NCI-H1930 (cell line): Measurements from ENCODE around the gene SERPINA4.
"Not testable (repeated sequence)": the region's sequence is repeated elsewhere in the genome, so short reads cannot be mapped to it uniquely, and the experiment has no call there.

ENCODE experiments used
- DNase-seq, 2 experiments: peaks; one replicate each; lab custom pipeline; 2025; lab: John Stamatoyannopoulos, UW

Gene SERPINA4

DNA sequence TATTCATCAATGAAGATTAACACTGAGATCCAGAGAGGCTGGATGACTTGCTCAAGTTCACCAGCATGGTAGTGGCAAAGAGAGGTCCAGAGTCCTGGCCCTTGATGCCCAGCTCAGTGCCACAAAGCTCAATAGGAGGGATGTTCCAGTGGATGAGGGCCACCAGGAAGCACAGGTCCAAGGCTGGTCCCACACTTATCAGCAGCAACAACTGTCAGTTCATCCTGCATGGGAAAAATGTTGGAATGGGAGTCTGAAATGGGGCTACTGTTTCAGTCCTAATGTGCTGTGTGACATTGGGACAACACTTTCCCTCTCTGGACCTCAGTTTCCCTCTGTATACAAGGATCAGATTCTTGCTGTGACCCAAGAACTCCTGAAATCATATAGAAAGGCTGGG is 31.2 kb downstream of the SERPINA4 start:
- DNase-seq: no peak

GRCh38 chr14:94593376-94593748 is 32.1 kb downstream of the SERPINA4 start:
- DNase-seq: no peak

DNA sequence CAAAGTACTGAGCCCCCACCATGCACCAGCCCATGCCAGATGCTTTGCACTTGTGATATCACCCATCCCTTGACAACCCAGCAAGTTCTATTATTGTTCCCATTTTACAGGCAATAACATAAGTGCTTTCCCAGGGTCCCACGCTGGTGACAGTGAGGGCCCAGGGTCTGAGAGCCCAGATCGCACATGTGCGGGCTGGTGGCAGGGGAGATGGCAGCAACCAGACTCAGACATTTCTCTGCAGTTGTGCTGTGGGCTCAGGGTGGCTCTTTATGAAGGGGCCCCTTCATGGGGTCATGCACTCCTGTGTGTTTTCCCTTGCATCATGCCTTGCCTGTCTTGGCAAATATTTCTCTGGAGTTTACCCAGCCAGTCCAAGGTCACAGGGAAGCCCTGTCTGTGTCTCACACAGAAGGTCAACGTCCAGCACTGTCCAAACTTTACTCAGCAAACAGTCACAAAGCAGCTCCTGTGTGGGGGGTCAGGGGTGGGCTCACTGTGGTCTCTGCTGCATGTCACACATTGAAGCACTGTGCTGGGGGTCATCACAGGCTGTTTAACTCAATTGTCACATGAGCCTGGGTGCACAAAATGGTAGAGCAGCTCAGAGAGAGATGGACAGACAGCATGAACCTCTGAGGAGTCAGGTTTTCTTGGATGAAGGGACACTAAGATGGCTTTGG is 32.6 kb downstream of the SERPINA4 start:
- DNase-seq: no peak

GRCh38 chr14:94594441-94594840 is 33.2 kb downstream of the SERPINA4 start:
- DNase-seq: no peak

DNA sequence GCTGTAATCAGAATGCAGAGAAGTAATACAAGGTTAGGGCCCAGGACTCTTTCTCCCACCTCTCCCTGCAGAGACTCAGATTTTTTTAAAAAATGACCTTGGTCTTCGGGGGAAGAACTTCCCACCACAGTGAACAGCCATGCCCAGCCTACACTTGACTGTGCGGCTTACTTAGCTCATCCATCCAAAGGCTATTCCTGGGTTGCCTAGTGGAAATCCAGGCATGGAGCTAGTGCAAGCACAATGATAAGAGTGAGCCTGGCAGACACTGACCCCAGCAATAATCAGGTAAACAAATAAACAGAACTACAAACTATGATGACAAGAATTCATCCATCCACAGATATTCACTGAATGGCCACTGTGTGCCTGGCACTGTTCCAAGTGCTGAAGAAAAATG is 34.7 kb downstream of the SERPINA4 start:
- no peak for DNase-seq

DNA sequence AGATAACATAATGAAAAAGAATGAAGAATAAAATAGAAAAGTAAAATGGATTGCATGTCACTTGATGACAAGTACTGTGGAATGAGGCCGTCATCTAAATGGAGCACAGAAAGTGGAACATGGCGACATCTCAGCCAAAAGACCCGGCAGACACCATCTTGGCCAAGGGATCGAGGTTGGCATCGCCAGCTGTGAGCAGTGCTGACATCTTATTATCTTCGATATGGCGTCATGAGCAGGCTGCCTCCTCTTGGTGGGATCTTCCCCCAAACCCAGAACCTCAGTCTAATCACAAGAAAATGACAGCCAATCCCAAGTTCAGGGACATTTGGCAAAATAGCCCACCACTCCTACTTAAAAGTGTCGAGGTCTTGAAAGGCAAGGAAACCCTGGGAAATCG is 35.1 kb downstream of the SERPINA4 start:
- DNase-seq: no peak

- DNase-seq: no peak
Observed at GRCh38 chr14:94597788-94598187, 36.5 kb downstream of the SERPINA4 start.

DNA sequence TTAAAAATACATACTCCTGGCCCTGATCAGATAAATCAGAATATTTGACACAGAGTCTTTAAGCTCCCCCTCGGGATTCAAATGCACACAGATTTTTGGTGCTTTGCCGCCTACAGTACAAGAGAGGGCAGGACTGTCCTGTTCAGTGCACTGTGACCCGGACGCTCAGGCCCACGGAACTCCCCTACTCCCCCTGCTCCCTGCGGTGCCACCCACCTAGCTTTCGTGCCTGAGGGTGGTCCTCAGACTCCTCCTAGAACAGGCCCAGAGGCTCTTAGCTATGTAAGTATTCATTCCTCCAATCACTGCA is 37.2 kb downstream of the SERPINA4 start:
- DNase-seq: no peak

GRCh38 chr14:94598816-94599655 is 37.8 kb downstream of the SERPINA4 start:
- DNase-seq: no peak

DNA sequence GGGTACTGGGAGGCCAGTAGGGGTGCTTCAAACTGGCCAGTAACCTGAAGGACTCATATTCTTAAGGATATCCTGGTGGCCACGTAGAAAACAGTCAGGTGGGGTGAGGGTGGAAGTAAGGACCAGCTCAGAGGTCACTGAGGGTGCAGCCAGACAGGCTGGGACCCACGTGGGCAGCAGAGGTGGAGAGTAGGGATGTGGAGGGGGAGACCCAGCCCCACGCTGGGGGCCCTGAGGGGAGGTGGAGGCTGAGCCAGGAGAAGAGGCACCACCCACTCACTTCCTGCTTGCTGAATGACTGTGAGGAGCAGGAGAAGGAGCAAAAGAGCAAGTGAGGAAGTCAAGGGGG is 38.4 kb downstream of the SERPINA4 start:
- no peak for DNase-seq

GRCh38 chr14:94600148-94600545 is 38.9 kb downstream of the SERPINA4 start:
- no peak for DNase-seq

- DNase-seq: no peak
Observed at GRCh38 chr14:94601884-94602391, 40.7 kb downstream of the SERPINA4 start.

DNA sequence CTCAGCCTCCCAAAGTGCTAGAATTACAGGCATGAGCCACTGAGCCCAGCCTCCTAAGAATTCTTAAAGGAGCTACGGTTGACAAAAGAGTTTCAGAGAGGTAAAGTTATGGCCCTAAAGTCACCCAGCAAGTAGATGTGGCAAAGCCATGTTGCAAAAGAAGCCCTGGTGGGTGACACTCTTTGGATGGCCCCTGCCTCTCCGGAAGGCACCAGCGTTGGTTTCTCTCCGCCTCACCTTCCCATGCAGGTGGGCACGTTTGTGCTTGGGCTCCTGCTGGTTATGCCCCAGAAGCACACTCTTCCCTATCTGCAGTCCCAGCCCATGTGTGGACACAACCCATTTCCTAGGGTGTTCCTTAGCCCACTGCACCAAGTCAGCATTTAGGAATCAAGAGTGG is 41.5 kb downstream of the SERPINA4 start:
- DNase-seq: no peak

DNA sequence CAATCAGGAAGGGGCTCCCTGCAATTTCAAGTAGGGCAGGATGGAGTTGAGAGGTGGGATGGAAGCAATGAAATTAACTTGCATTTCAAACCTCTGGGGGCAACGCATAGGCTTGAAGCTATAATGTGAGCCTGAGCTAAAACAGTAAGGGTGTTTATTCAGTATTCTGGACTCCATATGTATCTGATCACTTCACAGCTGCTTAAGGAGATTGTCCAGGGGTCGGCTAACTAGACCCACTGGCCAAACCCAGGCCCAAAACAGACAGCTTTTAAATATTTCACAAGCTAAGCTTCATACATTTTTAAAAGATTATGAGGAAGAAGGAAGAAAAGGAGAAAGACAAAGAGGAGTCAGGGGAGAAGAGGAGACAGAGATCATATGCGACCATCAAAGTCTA is 44.1 kb downstream of the SERPINA4 start:
- no peak for DNase-seq

DNA sequence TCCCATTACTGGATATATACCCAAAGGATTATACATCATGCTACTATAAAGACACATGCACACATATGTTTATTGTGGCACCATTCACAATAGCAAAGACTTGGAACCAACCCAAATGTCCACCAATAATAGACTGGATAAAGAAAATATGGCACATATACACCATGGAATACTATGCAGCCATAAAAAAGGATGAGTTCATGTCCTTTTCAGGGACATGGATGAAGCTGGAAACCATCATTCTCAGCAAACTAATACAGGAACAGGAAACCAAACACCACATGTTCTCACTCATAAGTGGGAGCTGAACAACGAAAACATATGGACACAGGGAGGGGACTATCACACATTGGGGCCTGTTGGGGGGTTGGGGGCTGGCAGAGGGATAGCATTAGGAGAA is 47.7 kb downstream of the SERPINA4 start:
- DNase-seq: not testable (repeated sequence)

DNA sequence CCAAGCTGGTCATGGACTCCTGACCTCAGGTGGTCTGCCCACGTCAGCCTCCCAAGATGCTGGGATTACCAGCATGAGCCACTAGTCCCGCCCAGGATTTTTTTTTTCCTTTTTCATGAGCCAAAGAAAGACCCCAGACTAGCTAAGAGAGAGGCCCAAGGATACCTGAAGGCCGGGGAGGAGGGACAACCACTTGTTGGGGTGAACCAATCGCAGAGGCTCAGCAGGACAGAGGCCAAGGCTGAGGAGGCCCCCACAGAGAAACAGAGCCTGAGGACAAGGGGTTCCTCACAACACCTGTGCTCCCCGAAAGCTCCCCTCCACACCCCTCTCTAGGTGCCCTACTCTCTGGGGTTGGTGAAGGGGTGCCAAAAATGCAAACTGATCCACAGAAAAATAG is 49.9 kb downstream of the SERPINA4 start:
- no peak for DNase-seq

GRCh38 chr14:94612174-94612573 is 50.9 kb downstream of the SERPINA4 start, which contains the start of gene SERPINA3:
SERPINA3 (plus strand) TSS chr14:94612391; CDS start chr14:94614442, 2,051 bp downstream.
- DNase-seq: no peak

GRCh38 chr14:94612580-94613554 is 51.6 kb downstream of the SERPINA4 start:
- no peak for DNase-seq

GRCh38 chr14:94613720-94614644 is 52.7 kb downstream of the SERPINA4 start:
- no peak for DNase-seq

DNA sequence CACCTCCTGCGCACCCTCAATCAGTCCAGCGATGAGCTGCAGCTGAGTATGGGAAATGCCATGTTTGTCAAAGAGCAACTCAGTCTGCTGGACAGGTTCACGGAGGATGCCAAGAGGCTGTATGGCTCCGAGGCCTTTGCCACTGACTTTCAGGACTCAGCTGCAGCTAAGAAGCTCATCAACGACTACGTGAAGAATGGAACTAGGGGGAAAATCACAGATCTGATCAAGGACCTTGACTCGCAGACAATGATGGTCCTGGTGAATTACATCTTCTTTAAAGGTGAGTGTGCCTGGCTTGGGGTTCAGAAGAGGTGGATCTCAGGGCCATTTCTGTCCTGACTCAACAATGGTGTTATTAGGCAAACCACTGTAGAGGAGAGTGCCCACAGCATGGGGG is 53.6 kb downstream of the SERPINA4 start:
- DNase-seq: no peak

DNA sequence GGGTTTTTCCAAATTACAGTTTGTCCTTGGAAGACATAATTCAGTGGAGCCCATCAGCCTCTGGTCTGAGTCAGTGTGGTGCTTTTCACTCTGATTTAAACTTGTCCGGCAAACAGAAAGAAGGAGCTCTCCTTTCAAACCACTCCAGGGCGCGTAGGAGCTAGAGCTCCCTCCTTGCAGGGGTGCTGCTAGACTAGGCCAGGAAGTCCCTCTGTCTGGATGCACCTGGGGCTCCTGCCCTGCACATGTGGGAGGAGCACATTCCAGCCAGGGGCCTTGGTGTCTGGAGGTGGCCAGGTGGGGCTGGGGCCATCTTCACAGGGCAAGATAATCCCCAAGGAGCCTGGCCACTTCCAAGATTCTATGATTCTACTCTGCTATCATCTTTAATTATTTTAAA is 54.0 kb downstream of the SERPINA4 start:
- DNase-seq: no peak
